ENCODE data around the gene APPL2. TPM values are rescaled to one million over a fixed set of nuclear protein-coding genes. Genes with fewer than 3 reads are reported as not detected.

The APPL2 gene
- total and polyA plus RNA-seq, 2 donors (not counting 1 experiment from before 2014, with no cell fraction given), result 20.5 to 58.3 TPM

DNA sequence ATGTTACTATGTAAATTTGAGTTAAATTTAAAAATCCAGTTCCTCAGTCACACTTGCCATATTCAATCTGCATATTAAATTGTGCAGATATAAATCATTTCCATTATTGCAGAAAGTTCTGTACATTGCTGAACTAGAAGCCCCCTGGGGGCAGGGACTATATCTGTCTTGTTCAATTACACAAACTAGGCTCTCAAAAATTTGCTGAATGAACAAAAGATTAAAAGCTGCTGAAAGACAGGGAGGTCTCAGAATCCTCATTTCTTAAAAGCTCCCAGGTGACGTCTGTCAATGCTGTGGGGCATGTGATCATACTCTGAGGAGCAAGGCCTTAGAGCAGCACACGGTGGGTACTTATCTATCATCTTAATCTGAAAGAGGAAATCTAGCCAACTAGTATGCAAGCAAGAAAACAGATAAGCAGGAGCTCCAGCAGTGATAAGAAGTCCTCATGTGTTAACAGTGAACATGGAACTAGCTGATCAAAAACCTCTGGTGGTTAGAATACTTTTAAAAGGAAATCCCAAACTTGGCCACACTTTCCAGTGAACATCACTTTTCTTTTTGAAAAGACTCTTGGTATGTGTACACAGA is 60.5 kb downstream of the APPL2 start:
- peaks cover 9% of the 10 kb centered on the region for H3K4me1 Mint-ChIP-seq
- H3K4me2 ChIP-seq (replicated peaks; ENCODE audit: low read depth, low read length, poor library complexity, severe bottlenecking), result no peak overlapping the region
- no peaks in the 10 kb centered on the region for H4K20me1 ChIP-seq (ENCODE audit: control insufficient read depth, insufficient read depth, low read length, poor library complexity, severe bottlenecking)
- H3K27ac Mint-ChIP-seq, result no peak overlapping the region
- H3K4me1 ChIP-seq (ENCODE audit: control insufficient read depth in 2 of 2, insufficient read depth in 2 of 2, low read length in 2 of 2), result no peaks in the 10 kb centered on the region
- H3K27me3 Mint-ChIP-seq, result no peaks in the 10 kb centered on the region
- TF ChIP-seq EZH2 (IDR thresholded peaks at IDR 0.05; ENCODE audit: borderline replicate concordance, insufficient read depth, low read depth, low read length, poor library complexity, severe bottlenecking), result no peak
- TF ChIP-seq, protein P1, sequence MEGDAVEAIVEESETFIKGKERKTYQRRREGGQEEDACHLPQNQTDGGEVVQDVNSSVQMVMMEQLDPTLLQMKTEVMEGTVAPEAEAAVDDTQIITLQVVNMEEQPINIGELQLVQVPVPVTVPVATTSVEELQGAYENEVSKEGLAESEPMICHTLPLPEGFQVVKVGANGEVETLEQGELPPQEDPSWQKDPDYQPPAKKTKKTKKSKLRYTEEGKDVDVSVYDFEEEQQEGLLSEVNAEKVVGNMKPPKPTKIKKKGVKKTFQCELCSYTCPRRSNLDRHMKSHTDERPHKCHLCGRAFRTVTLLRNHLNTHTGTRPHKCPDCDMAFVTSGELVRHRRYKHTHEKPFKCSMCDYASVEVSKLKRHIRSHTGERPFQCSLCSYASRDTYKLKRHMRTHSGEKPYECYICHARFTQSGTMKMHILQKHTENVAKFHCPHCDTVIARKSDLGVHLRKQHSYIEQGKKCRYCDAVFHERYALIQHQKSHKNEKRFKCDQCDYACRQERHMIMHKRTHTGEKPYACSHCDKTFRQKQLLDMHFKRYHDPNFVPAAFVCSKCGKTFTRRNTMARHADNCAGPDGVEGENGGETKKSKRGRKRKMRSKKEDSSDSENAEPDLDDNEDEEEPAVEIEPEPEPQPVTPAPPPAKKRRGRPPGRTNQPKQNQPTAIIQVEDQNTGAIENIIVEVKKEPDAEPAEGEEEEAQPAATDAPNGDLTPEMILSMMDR (IDR thresholded peaks at IDR 0.05), result no peak
- DNase-seq (no peak), ATAC-seq (ENCODE audit: low read depth) (no peak)
- WGBS (ENCODE audit: insufficient coverage), result no CpG with 5 or more reads among the region's 2 CpGs
- H3K9ac ChIP-seq (ENCODE audit: low read length), result no peak overlapping the region
- H3K27ac ChIP-seq (ENCODE audit: low read length in 2 of 2), result no peak overlapping the region
- H3K9me3 Mint-ChIP-seq (ENCODE audit: insufficient read depth), result no peaks in the 10 kb centered on the region
- intact Hi-C loops (cut with micrococcal nuclease), result no loop called here
- ChIA-PET POLR2A (interaction anchor here (0.6 kb wide), 1 partner anchor 146 kb away, joined by 6 read pairs; no protein-coding TSS in a partner anchor), CTCF (no interaction called here)
- no peak overlapping the region for H3K4me3 ChIP-seq (ENCODE audit: control extremely low read depth in 1 of 5, extremely low read depth in 1 of 5, insufficient read depth in 1 of 5, low read depth in 2 of 5, low read length in 4 of 5)
- H2AFZ ChIP-seq (ENCODE audit: insufficient read depth, low read depth, low read length, poor library complexity, severe bottlenecking), result no peak overlapping the region
- peaks cover 3% of the 10 kb centered on the region for H3K79me2 ChIP-seq (ENCODE audit: control insufficient read depth, insufficient read depth, low read length)
- H3K4me3 Mint-ChIP-seq, result no peak overlapping the region
- no peaks in the 10 kb centered on the region for H3K27me3 ChIP-seq (replicated peaks in 1 of 4; ENCODE audit: control extremely low read depth in 1 of 4, control insufficient read depth in 3 of 4, insufficient read depth in 4 of 4, low read length in 3 of 4)
- peaks cover 18 to 36% of the 10 kb centered on the region in 2 experiments for H3K36me3 ChIP-seq (replicated peaks in 1 of 2; ENCODE audit: control extremely low read depth in 1 of 2, control insufficient read depth in 1 of 2, extremely low read depth in 1 of 2, insufficient read depth in 2 of 2, low read length in 1 of 2)
- peaks cover 0 to 1% (median 0%) of the 10 kb centered on the region in 3 donors for H3K9me3 ChIP-seq (ENCODE audit: control extremely low read depth in 1 of 3, control insufficient read depth in 2 of 3, insufficient read depth in 1 of 3, low read length in 2 of 3)

DNA sequence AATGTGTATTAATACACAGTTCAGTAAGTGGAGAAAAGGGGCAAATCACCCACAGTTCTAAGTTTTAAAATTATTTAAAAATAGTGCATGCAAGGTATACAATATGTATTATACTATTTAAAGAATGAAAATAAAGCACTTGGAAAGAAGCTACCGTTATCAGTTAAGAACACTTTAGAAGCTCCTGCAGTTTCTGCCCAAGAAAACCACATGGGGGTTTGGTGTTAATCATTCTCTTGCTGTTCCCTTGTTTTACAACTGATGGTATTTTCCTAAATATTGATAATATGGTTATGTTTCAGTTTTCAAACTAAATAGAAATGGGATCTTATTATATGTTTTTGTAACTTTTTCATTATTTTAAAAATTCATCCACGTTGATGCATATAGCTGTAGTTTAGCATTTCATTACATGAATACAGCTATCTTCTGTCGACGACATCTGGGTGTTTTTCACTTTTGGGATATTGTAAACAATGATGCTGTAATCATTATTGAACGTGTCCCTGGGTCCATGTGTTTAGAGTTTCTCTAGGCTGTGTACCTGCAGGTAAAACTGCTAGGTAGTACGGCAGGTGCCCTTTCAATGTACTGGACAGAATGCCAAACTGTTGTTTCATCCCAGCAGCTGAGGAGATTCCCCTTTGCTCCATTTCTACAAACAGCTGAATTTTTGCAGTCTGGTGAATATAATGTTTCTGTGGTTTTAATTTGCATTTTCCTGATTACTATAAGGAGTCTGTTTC is 64.1 kb downstream of the APPL2 start:
- Mint-ChIP-seq H3K4me1 (peaks cover 5% of the 10 kb centered on the region), H3K27ac (no peak overlapping the region), H3K9me3 (ENCODE audit: insufficient read depth) (no peaks in the 10 kb centered on the region), H3K4me3 (no peak overlapping the region), H3K27me3 (no peaks in the 10 kb centered on the region)
- CTCF ChIA-PET, result interaction anchor here (1.0 kb wide), 1 partner anchor 211 kb away, joined by 4 read pairs; no protein-coding TSS in a partner anchor
- TF ChIP-seq, protein P1 (IDR thresholded peaks at IDR 0.05), result no peak
- no peak for TF ChIP-seq EZH2 (IDR thresholded peaks at IDR 0.05; ENCODE audit: borderline replicate concordance, insufficient read depth, low read depth, low read length, poor library complexity, severe bottlenecking)
- Histone ChIP-seq H3K27me3 (replicated peaks in 1 of 4; ENCODE audit: control extremely low read depth in 1 of 4, control insufficient read depth in 3 of 4, insufficient read depth in 4 of 4, low read length in 3 of 4) (no peaks in the 10 kb centered on the region), H3K79me2 (ENCODE audit: control insufficient read depth, insufficient read depth, low read length) (no peaks in the 10 kb centered on the region), H3K36me3 (replicated peaks in 1 of 2; ENCODE audit: control extremely low read depth in 1 of 2, control insufficient read depth in 1 of 2, extremely low read depth in 1 of 2, insufficient read depth in 2 of 2, low read length in 1 of 2) (peaks cover 15 to 64% of the 10 kb centered on the region in 2 experiments), H3K4me2 (replicated peaks; ENCODE audit: low read depth, low read length, poor library complexity, severe bottlenecking) (no peak overlapping the region), H3K27ac (ENCODE audit: low read length in 2 of 2) (peak overlapping the region in 1 of 2 donors; percentile 57), H2AFZ (ENCODE audit: insufficient read depth, low read depth, low read length, poor library complexity, severe bottlenecking) (no peak overlapping the region), H3K4me3 (ENCODE audit: control extremely low read depth in 1 of 5, extremely low read depth in 1 of 5, insufficient read depth in 1 of 5, low read depth in 2 of 5, low read length in 4 of 5) (no peak overlapping the region), H4K20me1 (ENCODE audit: control insufficient read depth, insufficient read depth, low read length, poor library complexity, severe bottlenecking) (peaks cover 6% of the 10 kb centered on the region), H3K9ac (ENCODE audit: low read length) (no peak overlapping the region), H3K4me1 (ENCODE audit: control insufficient read depth in 2 of 2, insufficient read depth in 2 of 2, low read length in 2 of 2) (no peaks in the 10 kb centered on the region), H3K9me3 (ENCODE audit: control extremely low read depth in 1 of 3, control insufficient read depth in 2 of 3, insufficient read depth in 1 of 3, low read length in 2 of 3) (no peaks in the 10 kb centered on the region)
- intact Hi-C loops (cut with micrococcal nuclease), result loop anchor here (5.0 kb wide), 2 partner anchors 35 to 210 kb away; no protein-coding TSS in a partner anchor
- WGBS (ENCODE audit: insufficient coverage), result 100% methylated on average over 2 of the region's 6 CpGs
- POLR2A ChIA-PET, result no interaction called here
- ATAC-seq (ENCODE audit: low read depth), result no peak
- no peak for DNase-seq

All from B cell (primary cell).